ENCODE data around the gene CREB5.

CREB5 gene

DNA sequence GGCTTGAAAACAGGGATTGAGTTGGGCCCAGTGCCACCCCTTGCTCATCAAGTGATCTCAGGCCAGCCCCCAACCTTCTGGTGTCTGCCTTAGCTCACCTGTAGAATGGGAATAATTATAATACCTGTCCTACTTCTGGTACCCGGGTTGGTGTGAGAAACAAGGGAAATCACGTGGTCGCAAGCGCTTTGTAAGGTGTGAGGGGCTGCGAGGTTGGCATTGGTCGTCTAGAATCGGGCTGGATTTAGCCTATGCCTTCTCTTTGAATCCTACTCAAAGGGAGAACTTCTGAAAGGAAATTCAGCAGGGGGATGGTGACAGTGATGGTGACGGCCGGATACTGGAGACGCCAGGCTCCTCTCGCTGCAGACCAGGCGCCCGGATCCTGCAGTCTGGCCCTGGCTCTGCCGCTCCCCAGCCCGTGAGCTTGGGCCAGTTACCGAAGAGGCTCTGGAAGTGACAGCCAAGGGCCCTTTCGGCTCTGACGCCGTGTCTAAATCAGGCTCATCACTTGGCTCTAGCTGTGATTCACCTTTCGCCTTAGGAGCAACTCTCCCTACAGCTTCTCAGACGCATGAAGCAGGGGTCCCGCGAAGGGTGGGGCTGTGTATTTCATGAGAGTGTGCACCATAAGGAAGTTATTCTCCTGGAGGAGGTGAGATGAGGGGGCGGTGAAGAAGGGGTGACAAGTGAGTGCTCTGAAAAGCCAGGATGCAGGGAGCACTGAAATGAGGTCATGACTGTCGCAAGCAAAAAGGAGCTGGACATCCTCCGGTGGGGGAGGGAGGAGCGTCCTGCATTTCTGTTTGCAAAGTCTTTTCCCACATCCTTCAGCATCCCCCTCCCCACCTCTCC is 4.0 kb upstream of the CREB5 start:
- no peak for DNase-seq (ENCODE audit: low spot score)

DNA sequence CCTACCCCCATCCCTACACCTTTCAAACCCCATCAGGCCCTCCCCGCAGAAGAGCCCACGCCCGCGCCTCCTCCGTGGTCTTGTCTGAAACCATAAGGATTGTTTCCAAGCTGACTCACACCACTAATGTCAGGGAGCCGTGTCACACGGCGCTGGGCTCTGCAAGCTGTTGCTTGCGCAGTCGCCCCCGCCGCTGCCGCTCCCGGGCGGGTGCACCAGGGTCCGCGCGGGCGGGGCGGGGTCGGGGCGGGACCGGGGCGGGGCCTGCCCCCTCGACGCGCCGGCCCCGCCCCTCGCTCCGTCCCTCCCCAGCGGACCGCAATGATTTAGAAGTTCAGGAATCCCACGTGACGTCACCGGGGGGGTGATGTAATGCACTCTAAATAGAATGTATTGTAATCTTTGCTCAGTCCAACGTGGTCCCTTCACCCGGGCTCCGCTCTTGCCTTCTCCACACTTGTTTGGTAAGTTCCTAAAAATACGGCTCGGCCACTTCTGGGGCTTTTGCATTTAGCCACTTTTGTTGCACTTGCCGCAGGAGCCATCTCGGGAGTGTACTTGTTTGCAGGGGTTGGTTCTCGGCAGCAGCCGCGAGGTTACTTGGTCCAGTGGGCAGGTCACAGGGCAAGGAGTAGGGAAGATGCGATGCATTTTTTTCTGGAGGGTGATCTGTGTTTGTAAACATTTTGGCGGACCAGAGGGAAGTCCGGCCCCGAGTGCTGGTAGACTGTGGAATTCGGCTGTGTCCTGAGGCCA is 3.2 kb upstream of the CREB5 start:
- peak; percentile 91 for DNase-seq (ENCODE audit: low spot score)

DNA sequence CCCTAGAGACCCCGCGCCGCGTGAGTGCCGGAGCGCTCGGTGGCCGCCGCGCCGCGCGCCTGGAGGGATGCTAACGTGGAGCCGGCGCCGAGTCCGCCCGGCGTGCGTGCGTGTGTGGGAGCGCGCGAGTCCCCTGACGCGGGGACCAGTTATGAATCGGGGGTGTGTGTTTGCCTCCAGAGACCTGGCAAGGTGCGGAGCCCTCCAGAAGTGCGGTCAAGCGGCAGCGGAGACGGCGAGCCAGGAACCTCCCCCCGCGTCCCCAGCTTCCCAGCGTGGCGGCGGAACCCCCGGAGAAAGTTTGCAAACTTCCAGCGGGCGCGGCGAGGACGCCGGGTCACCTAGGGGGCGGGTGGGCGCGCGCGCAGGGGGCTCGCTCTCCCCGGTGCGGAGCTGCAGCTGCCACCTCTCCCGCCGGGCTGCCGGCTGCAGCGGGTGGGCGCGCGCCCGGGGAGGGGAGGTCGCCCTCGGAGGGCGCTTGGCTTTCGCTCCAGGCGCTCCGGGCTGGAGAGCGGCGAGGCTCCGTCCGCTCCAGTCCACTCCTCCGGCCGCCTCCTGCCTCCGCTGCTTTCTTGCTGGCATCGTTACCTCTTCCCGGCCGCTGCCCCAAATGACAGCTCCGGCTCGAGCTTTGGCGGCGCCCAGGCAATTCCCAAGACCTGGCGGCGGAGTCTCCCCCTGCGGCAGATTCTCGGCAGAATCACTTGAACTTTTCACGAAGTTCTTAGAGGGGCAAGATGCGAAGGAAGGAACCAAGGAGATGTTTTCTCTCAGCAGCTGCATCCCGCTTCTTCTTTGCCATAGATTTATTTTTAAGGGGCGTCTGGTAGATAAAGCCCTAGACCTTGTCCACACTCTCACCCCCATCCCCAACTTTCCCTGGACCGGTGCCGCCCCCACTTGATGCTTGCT is 2.3 kb upstream of the CREB5 start:
- DNase-seq (ENCODE audit: low spot score): peak; percentile 43

DNA sequence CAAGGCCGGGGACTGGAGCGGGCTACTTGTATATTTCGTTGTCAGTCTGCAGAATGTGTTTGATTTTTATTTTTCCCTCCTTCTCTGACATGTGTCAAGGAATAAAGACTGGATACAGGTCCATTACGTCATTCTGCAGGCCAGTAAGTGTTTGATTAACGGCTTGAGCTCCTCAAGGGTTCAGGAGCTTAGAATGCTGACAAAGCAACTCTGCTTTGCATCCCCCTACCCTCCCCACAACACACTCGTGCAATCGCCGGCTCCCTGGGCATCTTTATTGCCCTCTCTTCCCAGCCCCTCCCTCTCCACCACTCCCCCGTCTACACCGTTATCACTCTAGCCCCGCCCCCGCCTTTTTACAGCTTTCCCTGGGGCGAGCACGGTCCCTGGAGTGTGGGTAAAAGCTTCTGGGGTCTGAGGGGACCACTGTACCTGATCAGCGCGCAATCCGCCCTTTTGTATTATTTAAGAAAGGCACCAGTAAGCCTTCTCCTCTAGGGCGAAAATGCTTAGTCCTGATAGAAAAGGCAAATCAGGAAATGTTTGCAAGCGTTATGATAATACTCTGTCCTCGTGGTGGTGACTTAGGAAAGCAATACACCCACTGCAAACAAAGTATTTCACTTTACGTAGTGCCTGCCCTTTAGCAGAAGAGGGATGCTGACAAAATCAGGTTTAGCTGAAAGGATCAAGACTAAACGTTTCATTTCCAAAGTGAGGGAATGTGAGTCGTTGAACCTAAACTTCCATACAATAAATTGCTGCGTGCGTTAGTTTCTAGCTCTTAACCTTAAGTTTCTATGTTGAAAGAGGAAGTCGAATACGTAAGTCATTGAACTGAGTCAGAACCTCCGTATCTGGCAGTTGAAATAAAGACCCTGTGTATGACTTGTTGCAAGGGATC is 1.4 kb upstream of the CREB5 start:
- no peak for DNase-seq (ENCODE audit: low spot score)

DNA sequence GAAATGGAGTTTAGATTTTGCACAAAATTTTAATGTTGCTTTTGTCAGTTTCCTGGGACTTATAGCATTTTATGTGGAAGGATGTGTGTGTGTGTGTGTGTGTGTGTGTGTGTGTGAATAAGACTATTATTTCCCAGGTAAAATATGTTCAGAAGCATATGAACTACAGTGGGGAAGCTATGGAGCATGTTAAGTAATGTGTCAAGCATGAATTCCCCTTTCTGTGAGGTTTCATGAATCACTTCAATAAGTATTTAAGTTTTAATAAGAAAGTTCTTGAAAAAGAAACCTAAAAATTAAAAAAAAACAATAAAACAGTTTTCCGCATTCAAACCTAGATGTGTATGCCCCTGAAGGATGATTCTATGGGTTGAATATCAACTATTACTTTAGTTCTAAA is 693 bp downstream of the CREB5 start:
- DNase-seq (ENCODE audit: low spot score): no peak

DNA sequence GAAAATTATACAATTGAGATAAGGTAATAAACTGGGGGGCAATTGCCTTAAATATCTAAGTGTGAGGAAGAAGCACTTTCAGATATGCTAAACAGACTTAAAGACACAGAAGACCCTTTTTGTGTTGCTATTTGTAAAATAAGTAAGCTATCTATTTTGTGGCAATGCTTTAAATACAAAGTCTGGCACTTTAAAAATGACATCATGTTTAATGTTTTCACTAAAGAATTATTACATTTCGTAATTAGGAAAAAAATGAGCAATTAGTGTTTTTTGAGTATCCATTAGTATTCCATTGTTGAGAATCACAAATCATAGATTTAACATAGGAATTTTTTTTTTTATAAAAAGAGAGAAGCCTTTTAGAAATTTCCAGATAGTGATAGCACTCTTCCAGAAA is 2.1 kb downstream of the CREB5 start:
- DNase-seq (ENCODE audit: low spot score): no peak

DNA sequence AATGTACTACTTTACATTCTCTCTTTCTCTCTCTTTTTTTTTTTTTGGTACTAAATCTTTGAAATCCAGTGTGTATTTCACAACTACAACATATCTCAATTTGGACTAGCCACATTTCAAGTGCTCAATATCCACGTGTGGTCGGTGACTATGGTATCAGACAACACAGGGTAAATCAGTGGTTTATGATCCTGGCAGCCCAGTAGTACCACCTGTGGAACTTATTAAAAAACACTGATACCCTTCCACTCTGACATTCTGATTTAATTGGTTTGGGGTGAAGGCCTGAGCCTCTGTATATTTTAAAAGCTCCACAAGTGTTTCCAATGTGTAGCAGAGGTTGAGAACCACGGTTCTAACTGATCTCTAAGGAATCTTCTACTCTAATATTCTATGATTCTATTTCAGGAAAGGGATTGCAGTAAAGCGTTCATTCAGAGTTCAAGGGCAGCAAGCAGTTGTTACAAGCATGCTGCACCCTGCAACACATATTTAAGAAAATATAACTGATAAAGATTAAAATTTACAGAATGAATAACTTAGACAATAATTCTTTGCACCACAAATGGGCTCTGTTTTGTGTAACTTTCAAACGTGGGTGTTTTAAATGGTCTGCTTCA is 5.1 kb downstream of the CREB5 start:
- DNase-seq (ENCODE audit: low spot score): no peak

DNA sequence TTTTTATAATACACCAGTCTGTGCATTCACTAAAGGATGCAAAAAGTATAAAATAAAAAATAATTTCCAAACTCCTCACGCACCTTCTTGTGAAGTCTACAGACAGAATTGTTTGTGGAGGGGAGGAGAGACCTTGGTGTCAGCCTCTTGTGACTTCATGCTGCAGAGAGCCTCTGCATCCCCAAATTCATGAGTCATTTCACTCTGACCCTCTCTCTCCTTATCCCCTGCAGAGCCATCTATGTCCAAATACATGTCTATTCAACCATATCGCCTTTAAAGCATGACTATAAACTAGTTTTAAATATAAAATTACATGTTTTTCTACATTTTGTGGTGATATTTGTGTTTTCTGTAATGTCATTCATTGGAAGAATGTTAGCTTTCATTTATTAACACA is 6.0 kb downstream of the CREB5 start:
- no peak for DNase-seq (ENCODE audit: low spot score)

DNA sequence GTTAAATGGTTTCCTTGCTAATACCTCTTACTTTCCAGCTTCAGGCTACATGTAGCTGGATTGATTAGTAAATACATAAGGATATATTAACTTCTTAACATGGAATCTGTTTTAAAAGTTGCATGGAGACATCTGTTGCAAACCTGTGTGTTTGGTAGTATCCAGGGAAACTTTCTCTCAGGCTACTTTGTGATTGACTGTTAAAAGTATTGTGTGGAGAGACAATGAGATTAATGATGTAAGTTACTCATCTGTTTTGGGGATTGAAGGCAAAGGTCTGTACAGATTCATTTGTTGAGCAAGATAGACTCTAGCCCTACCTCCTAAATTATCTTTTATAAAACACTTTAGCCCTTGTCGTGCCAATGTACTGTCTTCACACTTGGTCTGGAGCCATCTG is 6.6 kb downstream of the CREB5 start:
- no peak for DNase-seq (ENCODE audit: low spot score)

DNA sequence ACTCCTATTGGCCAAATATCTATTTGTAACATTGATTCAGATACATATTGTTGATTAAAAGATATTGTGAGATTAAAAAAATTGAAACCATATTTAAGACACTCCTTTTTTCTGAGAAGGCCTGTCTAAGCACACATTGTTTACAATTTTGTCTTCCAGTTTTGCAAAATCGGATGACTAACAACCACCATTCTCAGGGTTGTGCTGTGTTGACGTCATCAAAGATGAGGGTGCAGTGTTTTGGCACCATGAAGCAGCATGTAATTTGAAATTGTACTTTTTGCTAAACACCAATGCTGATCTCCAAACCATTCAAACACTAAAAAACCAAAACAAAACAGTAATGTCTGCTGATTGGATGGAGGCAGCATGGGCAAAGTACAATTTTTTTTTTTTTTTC is 7.4 kb downstream of the CREB5 start:
- DNase-seq (ENCODE audit: low spot score): peak; percentile 63

DNA sequence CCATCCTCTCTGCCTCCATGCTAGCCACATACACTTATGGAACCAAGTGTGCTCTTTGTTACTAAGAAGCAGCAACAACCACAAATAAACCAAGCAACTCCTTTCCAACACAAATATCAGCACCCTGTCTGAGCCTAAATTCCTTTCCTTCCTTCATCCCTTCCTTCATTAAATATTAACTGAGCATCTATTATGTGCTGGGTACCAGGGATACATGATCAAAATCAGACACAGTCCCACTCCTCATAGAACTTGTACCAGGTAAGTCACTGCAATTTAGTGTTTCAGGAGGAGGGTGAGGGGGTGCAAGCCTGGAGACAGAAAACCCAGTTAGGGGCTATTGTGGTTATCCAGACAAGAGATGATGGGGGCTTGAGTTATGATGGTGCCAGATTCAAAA is 10.8 kb downstream of the CREB5 start:
- DNase-seq (ENCODE audit: low spot score): no peak

DNA sequence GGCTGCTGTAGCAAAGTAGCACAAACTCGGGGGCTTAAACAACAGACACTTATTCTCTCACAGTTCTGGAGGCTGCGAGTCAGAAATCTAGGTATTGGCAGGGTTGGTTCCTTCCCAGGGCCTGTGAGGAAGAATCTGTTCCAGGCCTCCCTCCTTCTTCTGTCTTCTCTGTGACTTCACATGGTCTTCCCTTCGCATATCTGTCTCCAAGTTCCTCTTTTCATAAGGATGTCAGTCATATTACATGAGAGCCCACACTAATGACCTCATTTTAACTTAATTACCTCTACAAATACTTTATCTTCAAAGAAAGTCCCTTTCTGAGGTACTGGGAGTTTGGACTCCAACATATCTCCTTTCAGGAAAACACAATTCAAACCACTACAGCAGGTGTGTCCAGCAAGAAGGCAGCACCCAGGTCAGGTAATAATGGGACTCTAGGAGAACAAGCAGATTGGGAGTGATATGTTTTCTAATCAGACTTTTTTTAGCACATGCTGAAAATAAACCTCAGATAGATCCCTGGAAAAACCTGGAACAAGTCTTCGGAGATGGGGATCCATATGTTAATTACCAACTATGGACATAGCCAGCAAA is 11.7 kb downstream of the CREB5 start:
- no peak for DNase-seq (ENCODE audit: low spot score)

DNA sequence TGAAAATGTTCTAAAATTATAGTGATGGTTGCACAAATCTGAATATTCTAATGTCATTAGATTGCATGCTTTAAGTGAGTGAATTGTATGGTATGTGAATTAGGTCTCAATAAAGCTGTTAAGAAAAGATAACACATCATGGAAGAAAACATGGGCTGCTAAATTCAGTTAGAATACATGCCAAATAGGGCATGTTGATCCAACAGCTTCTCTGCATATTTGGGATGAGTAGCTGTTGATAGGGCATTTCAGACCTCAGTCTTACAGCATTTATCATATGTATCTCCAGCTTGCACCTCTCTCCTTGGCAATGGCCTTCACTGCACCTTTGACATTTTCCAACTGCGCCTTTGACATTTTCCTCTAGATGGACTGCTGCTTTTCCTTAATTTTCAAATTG is 13.2 kb downstream of the CREB5 start:
- no peak for DNase-seq (ENCODE audit: low spot score)

DNA sequence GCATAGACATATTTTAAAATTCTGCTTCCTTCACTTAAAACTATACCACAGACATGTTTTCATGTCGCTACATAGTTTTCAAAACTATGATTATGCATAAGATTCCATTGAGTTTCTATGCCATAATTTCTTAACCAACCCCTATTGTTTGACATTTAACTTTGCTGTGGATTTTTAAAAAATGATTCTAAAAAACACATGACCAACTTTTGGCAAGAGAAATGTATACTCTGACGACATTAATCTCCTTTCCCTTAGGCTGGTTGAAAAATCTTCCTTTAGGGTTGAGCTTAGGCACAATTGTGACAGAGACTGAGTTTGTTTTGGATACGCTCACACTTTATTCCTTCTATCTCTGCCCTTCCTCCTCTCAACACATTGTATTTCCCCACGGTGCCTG is 14.9 kb downstream of the CREB5 start:
- DNase-seq (ENCODE audit: low spot score): no peak

DNA sequence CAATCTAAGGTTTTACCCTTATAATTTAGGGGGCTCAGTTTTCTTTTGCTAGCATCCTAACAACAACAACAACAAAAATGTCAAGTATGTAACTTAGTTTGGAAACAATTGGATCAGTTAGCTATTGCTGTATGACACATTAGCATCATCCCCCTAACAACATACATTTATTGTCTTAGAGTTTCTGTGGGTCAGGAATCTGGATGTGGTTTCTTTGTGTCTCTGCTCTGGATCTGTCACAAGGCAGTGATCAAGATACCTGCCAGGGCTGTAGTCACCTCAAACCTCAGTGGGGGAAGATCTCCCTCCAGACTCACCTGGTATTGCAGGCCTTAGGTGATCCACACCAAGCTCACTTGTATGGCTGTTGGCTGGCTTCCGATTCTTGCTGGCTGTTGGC is 18.3 kb downstream of the CREB5 start:
- DNase-seq (ENCODE audit: low spot score): no peak

DNA sequence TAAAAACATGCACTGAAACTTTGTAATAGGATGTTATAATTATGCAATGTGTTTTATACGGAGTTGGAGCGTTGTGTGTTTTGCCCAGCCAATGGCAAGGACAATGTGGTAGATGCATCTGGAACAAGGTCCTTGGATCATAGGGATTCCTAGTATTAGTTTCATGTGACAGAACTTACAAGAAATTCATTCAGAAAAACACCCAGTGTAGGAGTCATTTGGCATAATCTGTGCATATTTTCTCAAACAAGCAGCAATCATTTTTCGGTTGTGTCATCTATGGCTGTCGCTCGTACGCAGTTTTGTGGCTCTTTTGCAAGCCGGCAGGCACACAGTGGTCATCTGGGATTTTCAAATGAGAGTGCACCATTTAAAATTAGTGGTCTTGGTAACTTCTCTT is 19.8 kb downstream of the CREB5 start:
- peak; percentile 31 for DNase-seq (ENCODE audit: low spot score)

DNA sequence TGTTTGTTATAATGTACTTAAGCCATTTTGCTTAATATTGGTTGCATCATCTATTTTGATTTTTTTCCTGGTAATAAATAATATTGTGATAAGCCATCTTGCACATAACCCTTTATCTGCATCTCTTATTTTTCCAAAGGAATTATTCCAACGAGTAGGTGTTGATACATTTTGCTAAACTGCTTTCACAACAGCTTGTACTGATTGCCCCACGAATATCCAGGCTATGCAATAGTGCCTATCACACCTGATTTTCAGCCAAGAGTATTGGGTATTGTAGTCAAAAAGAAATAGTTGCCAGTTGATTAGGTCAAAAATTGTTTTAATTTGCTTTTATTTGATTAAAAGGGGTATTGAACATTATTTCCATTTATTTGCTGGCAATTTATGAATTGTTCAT is 20.7 kb downstream of the CREB5 start:
- DNase-seq (ENCODE audit: low spot score): no peak

DNA sequence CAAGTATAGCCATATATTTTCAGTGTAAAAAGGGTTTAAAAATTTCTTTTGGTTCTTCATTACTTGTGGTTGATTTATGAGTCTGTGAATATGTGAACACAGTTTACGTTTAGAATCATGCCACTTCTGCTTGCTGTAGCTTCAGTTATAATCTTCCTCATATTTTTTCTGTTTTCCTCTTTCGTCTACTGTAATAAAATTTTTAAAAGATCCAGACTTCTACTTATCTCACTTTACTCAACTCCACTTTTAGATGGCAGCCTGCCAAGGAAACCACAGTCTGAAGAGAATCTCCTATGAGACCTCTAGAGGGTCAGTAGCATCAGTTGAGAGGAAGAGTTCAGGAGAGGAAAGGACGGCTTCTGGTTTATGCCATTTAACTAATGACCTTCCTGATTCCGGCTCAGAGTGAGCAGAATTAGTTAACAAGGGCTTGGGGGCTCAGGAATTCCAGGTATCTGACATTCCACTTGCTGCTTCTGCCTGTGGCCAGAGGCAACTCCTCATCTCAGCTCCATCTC is 21.4 kb downstream of the CREB5 start:
- no peak for DNase-seq (ENCODE audit: low spot score)

DNA sequence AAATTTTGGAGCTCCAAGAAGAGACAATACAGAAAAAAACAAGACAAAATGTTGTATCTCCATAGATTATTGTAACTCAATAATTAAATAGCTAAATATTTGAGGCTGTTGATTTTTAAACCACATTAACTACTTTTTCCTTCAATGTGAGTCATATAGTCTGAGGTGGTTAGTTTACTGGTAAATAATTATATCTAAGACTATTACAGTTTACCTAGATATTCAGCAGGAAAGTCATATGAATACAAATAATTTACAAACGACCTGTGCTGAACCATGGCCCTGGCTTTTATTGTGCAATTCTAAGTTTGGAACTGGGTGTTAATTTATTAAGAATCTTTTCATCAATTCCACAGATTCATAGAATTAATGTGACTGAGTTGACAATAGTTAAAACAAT is 22.2 kb downstream of the CREB5 start:
- no peak for DNase-seq (ENCODE audit: low spot score)

DNA sequence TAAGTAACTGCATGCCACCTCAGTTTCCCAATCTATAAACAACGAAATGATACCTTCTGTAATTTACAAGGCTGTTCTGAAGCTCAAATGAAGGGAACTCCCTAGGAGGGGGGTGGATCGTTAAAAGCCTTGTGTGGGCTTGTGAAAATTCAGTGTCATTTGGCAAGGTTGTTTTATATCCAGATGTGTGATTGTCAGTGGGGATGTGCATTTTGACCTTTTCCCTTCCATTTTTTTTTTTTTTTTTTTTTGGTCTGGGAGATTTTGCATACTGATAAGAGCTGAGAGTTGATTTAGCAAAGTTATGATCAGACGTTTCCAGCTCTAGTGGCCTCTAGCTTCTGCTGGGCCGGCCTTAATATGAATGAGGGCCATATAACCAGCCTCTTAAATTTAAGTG is 22.8 kb downstream of the CREB5 start:
- no peak for DNase-seq (ENCODE audit: low spot score)

Data from AG08395 (cell line).